Measurements from ENCODE around the gene SAGE1. TPM values are rescaled to one million over a fixed set of nuclear protein-coding genes. Genes with fewer than 3 reads are reported as not detected.

SAGE1 gene
- total RNA-seq, 8 experiments from 2014 or later = not detected

GRCh38 chrX:135931644-135932487 is 38.4 kb downstream of the SAGE1 start:
- H3K27ac ChIP-seq = no peak overlapping the region
- WGBS, 10 experiments = 30 to 91% (median 39%) methylated on average over 1 to 12 of the region's 19 CpGs; no CpG with 5 or more reads in 5 of the 10 experiments
- no peak overlapping the region for H3K4me3 ChIP-seq
- no peaks in the 10 kb centered on the region for H3K4me1 ChIP-seq (replicated peaks in 1 of 2)
- in situ Hi-C loops (cut with MboI; ENCODE audit: low pct_unique_long_range_greater_than_20kb in 2 of 9, low sequenced_read_pairs in 9 of 9, unreplicated experiment in 9 of 9) = no loop called here
- peak; percentile 56 to 86 (median 70) for ATAC-seq (replicated peaks in 6 of 8)

GRCh38 chrX:135944486-135944885 is 51.0 kb downstream of the SAGE1 start:
- Histone ChIP-seq H3K4me3 (no peak overlapping the region), H3K4me1 (replicated peaks in 1 of 2) (no peaks in the 10 kb centered on the region), H3K27ac (no peak overlapping the region)
- no peak for ATAC-seq (replicated peaks in 6 of 8)
- 20 to 88% (median 48%) methylated on average over 2 of the region's 2 CpGs; no CpG with 5 or more reads in 7 of the 10 experiments for WGBS, 10 experiments
- in situ Hi-C loops (cut with MboI; ENCODE audit: low pct_unique_long_range_greater_than_20kb in 2 of 9, low sequenced_read_pairs in 9 of 9, unreplicated experiment in 9 of 9) = no loop called here

- H3K4me1 ChIP-seq (replicated peaks in 1 of 2) = no peaks in the 10 kb centered on the region
- no peak overlapping the region for H3K27ac ChIP-seq
- ATAC-seq (replicated peaks in 6 of 8) = no peak
- H3K4me3 ChIP-seq = no peak overlapping the region
- in situ Hi-C loops (cut with MboI; ENCODE audit: low pct_unique_long_range_greater_than_20kb in 2 of 9, low sequenced_read_pairs in 9 of 9, unreplicated experiment in 9 of 9) = no loop called here
- 0 to 87% (median 57%) methylated on average over 1 to 3 of the region's 4 CpGs; no CpG with 5 or more reads in 6 of the 10 experiments for WGBS, 10 experiments
These were observed 57.8 kb downstream of the SAGE1 start for GRCh38 chrX:135951291-135951690.

Other genes with a start within 250 kb of the SAGE1 start
- gene CT45A1, start 180.1 kb upstream of the SAGE1 start, total RNA-seq = not detected
- gene CT45A3, start 125.5 kb upstream of the SAGE1 start, total RNA-seq = not detected
- under 1 TPM in 1 of 8 experiments, not detected in 7; 0.24 TPM for gene CT45A5, start 108.2 kb upstream of the SAGE1 start, total RNA-seq
- gene CT45A6, start 90.9 kb upstream of the SAGE1 start, total RNA-seq = not detected
- not detected for gene CT45A2, start 73.7 kb upstream of the SAGE1 start, total RNA-seq
- gene CT45A7, start 56.4 kb upstream of the SAGE1 start, total RNA-seq = not detected
- not detected for gene CT45A8, start 39.2 kb upstream of the SAGE1 start, total RNA-seq
- not detected for gene CT45A9, start 21.9 kb upstream of the SAGE1 start, total RNA-seq
- not detected for gene CT45A10, start 272 bp upstream of the SAGE1 start, total RNA-seq
- 10 to 100 TPM; 17.8 to 30.8 (median 23.3) TPM for gene MMGT1, start 80.3 kb downstream of the SAGE1 start, total RNA-seq
- 10 to 100 TPM; 12.0 to 37.0 (median 31.1) TPM for gene SLC9A6, start 91.7 kb downstream of the SAGE1 start, total RNA-seq

Measured in motor neuron (in vitro differentiated cells).